ENCODE measurements around the gene RSRC1. TPM values are rescaled to one million over a fixed set of nuclear protein-coding genes. Genes with fewer than 3 reads are reported as not detected.

RSRC1 gene
- total RNA-seq = 77.8 TPM

DNA sequence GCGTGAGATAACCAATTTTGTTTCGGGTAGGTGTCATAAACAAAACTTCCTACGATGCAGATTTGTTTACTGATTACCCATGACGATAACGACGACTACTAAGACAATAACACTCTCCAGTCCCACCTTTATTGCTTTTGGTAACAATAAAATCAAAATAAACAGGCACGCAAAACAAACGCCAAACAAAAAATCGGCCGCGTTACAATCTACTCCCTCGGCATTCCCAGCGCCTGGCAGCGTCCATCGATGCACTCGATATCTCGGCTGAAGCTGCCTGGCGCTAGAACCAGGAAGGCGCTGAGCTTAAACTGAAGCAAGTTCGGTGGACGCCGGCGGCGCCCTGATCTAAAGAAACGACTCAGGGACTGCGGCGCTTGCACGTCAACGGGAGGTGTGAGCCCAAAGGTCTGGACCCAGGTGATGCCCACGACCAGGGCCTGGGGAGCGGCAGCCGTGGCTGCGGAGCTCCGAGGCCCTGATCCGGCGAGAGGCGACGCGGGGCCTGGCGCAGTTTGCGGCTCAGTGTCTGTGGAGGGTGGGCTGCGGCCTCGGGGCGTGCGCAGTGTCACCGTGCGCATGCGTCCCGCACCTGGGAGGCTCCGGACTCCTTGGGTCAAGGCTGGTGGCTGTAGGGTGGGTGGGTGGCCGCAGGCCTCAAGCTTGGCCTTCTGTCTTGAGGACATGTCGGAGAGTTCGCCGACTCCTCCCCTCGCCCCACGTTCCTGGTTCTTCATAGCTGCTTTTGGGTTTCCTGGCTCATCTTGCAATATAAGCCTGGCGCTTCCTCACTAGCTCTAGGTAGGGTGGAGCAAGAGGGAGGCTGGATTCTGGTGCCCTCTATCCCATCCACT lies at the start of gene RSRC1:
TSS of gene RSRC1 (plus strand) at position 286 of the 854 bp plus-strand sequence. CDS start 12,016 bp downstream, outside the sequence.

DNA sequence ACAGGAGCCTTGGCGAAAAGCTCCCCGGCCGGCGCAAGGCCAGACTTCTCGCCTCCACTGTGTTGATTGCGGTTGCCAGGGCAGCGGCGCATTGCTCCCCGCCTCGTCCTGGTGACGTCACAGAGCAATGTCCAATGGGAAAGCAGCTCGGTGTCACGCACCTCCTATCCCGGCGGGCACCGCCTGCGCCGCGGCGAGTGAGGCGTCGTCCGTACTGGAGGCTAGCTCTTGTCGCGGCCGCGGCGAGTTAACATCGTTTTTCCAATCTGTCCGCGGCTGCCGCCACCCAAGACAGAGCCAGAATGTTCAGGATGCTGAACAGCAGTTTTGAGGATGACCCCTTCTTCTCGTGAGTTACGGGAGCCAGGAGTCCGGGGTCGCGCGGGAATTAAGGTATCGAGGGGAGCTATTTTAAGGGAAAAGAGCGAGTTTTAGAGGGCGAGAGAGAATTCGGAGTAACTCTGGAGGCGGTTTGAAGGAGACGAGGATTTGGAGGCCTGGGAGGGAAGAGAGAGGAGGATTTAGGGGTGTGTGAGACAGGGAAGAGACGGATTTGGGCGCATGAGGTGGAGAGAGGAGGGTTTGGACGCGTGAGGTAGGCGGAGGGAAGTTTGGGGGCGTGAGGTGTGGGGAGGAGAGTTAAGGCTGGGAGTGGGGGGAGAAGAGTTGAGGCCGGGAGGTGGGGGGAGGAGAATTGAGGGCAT lies 461.3 kb downstream of the RSRC1 start, which contains the start of gene MLF1:
TSS of gene MLF1 (plus strand) at position 196 of the 704 bp plus-strand sequence. CDS start at position 303, 107 bp downstream.

Other genes starting within 250 kb of the RSRC1 start
- 2.6 TPM for gene SHOX2, start 3.7 kb upstream of the RSRC1 start, total RNA-seq

Measured in camera-type eye (tissue), 1 donor.